H4 (cell line): ENCODE measurements around the gene PPM1H. TPM values are rescaled to one million over a fixed set of nuclear protein-coding genes. Genes with fewer than 3 reads are reported as not detected.
A peak's percentile ranks its signal among the peaks of the same experiment; 100 is the strongest.

Source experiments
- DNase-seq: peaks from one replicate; pipeline ENCODE4 v3.0.0-alpha.2; 2015; ENCODE audit warnings: low spot score
- total RNA-seq: library from RNA; depleted of rRNA; stranded (reverse); fragments of >200 nt; shearing (Covaris generic); gene quantifications from 2 replicates; pipeline ENCODE4 v1.2.3, GENCODE V29; 2014

The PPM1H gene
- total RNA-seq, 1 experiment from 2014 or later: 2.9 TPM

DNA sequence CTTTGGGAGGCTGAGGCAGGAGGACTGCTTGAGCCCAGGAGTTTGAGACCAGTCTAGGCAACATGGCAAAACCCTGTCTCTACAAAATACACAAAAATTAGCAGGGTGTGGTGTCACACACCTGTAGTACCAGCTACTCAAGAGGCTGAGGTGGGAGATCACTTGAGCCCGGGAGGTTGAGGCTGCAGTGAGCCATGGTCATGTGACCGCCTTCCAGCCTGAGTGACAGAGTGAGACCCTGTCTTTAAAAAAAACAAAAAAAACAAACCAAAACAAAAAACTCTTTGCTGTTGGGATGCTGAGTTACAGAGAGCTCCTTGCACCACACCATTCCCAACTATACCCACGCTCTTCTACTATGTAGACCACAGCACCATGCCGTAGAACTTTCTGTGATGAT, 221.2 kb downstream of the PPM1H start:
- no peak for DNase-seq

DNA sequence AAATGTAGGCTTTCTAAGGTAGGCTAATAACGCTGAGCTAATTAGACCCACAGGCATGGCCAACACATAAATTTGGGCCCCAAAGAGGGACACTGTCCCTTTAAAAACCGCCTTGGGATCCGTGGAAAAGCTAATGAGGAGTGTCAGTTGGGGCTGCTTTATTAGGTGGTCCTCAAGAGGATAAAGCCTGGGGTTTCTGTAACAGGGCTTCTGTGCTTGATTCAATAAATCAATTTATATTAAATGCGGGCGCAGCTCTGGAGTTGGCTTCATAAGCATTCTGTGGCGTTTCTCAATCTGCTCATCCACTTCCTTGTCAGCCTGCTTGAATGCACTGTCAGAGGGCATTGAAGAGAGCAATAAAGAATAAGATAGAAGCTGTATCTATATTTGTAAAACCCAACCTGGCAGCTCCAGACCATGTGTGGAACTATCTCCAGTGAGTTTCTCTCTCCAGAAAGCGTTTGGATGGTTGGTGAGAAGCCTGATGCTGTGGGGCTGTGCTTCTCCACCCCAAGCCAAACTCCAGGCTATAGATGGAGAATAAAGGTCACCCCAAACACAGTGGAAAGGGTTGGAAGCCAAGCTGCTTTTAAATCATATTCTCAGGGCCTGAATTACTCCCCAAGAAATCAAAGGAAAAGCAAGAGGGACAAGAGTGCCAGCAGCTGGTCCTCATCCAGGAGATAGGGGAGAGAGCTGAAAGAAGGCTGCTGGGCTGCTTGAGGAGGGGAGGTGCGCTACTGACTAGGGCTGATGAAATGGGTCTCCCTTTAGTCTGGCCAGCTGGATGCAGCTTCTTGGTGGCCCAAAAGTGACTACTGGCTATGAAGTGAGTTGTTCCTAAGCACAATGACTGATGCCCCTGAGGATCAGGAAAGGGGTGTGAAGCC, 222.0 kb downstream of the PPM1H start:
- no peak for DNase-seq

DNA sequence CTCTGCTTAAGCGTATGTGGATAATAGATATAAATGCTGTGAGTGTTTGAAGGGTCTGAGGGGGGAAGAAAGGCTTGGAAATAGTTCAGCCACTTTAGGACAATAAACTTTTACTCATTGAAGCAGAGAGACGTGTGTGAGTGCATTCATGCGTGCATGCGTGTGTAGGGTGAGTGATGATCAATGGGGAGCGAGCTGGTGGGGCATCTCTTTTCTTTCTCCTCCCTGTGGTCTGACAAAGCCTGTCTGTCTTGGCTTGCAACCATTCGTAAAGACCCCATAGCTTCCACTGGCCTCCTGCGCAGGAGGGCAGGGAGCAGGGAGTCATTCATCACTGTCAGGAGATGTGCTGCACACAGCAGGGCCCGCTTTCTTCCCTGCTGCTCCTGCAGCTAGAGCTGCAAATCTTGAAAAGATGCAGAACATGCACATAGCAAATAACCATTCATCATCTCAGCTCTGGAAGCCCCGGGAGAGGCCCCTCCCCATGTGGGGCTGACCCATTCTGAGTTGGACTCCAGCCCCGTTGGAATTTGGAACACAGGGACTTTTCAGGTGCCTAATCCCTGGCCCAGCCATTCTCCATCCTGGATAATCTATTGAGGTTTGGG, 223.2 kb downstream of the PPM1H start:
- DNase-seq: no peak

DNA sequence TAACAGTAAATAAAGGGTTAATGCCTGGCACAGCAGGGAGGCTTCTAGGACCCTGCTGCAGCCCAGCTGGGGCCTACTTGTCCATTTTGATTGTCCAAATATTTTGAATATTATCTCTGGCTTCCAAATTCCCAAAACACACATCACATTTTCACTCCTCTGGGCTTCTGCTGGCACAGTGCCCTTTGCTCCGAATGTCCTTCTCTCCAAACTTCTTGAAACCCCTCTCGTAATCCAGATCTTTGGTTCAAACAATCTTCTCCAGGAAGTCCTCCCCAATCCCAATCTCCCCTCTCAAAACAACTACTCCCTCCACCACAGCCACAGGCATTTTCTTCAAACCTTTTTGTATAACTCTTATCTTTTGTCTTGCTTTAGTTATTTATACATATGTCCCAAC, 225.6 kb downstream of the PPM1H start:
- DNase-seq: no peak

DNA sequence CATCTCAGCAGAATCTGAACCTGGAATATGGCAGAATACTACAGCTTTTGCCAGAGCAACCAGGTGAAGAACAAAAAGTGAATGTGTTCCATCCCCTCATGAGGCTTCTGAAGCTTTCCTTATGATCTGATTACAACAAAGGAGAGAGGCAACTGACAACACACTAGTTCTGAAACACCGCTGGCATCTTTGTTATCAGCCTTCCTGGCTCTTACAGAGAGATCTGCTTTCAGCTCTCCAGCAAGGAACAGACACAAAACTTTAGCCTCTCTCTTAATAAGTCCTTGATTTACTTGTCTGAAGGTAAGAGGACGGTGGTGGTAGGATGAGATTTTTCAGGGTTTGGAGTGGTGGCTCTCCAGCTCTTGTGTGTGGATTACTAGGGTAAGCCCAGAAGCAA, 227.0 kb downstream of the PPM1H start:
- DNase-seq: no peak

DNA sequence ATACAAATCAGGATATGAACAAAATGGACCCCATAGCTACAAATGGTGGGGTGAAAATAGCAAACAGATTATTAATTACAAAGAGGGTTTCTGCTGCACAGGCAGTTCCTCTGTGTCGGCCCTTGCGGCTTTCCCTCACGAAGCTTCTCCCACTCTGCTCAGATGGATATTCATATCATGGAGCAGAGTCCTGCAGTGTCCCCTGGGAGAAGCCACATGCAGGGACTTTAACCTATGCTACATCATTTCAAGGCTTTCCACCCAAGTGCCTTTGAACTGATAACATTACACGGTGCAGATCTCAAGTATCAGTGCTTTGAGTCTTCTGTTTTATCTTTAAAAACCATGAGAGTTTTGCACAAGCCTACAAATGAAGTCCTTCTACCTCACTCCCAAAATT, 229.1 kb downstream of the PPM1H start:
- DNase-seq: no peak

DNA sequence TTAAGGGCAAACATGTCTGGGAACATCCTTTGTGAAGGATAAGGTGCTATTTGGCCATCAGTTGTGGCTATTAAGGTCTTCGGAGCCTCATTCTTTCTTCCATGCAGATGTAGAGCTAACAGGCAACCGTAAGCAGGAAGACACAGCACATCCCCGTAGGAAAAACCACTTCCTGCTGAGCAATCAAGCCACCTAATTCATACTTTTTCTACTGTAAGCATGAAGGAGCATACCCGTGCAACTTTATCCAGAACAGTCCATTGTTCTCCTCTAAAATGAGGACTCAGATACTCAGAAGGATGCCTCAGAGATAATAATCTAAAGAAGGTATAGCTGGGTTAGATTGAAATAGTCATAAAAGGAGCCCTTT, 232.0 kb downstream of the PPM1H start:
- DNase-seq: peak; percentile 65

DNA sequence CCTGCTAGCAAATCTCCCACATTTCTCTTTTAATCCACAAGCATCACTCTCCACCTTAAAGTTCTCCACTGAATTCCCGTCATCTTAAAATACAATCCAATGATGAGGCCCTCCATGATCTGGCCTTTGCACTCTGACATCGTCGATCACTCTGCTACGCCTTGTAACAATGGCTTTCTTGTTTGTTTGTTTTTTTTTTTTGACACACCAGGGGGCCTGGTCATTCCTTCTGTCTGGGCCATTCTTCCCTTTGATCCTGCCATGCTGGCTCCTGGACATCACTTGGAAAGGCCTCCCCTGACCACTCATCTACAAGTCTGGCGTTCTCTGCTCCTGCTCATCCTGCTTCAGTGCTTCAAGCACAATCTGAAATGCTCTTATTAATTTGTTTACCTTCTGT, 233.5 kb downstream of the PPM1H start:
- no peak for DNase-seq

DNA sequence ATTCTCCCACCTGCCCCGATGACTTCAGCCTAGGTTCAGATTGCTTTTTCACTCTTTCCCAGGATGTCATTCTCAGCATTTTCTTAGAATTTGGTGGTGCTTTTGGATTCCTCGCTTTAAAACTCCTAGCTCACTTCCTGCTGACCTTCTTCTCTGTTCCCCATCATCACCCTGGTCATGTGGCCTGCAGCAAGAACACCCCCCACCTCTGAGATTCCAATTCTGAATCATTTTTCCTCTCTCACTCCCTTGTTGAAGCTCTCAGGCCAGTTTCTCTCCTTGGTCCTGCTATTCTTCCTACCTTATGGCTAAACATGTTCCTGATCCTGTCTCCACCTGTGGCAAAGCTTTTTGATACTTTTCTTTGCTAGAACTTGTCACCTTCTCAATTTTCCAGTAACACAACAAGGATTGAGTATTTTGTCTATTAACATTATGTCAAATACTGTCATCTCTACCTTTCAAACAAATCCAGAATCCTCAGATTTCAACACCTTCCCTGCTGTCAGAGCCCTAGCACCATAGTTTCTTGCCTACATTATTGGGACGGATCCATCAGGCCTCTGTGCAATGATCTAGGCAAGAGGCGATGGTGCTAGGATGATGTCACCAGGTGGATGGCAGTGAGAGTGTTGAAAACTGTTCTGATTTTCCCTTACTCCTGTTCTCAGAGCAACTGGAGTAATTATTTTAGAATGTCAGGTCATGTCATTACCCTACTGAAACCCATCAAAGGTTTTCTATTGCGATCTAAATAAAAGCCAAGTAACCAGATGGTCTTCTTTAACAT, 234.7 kb downstream of the PPM1H start:
- no peak for DNase-seq

DNA sequence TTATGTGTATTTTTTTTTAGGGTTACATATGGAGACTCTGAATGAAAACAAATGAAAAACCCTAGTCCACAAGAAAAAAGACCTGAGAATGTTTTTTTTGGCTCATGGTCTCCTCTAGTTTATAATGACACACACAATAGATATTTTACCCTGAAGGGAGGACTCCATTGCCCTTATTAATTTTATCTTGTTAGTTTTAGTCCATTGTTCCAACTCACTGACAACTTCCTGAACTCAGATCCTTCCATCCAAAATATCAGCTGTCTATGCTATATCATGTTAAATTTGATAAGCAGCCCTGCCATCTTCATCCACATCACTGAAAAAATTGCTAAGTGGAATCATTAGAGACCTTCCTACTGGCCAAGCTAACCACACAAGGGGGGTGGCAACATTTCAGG, 236.2 kb downstream of the PPM1H start:
- DNase-seq: no peak

DNA sequence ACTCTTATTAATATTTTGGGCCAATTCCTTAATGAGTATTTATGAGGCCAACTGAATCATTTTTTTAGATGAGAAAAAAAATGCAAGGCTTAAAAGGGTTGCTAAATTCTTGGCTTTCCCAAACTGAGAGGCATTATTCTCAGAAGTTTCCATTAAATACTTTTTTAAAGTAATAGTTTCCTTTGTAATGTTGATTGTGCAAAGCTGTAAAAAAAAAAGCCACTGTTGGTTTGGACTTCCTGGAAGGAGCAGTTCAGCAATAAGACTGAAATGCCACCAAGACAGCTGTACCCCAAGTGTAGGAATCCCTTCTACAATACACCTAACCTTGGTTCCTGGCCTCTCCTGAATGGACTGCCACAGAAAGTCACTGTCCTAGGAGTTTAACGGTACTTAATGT, 237.1 kb downstream of the PPM1H start:
- no peak for DNase-seq

DNA sequence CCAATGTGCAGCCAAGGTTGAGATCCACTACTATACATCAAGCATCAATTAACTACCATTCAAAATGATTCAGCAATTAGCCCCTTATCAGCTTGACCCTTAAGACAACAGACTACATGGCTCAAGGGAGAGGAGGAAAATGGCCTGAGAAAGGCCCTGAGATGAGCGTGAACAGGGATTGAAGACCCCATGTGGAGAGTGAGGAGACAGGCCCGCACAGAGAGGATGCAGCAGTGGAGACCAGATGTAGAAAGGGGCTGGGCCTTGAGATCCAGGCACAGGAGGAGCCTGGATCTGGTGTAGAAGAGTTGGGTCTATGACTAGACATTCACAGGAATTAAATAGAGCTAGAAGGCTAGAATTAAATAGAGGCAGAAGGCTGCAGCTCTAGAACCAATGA, 239.3 kb downstream of the PPM1H start:
- DNase-seq: no peak

DNA sequence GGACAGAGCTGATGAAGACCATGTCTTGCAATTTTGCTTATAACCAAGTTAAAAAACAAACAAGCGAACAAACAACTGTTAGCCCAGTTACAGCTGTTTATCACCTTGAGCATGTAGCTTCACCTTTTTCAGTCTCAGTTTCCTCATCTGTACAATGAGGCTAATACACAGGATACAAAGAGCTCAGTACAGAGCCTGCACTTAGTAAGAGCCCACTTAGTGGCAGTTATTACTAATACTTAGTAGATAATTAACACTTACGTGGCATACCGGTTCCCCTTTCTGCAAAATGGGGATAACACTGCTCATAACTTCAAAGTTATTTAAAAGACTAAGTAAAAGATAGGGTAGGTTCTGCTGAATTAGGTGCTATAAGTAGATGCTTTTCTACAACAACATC, 240.3 kb downstream of the PPM1H start:
- no peak for DNase-seq

DNA sequence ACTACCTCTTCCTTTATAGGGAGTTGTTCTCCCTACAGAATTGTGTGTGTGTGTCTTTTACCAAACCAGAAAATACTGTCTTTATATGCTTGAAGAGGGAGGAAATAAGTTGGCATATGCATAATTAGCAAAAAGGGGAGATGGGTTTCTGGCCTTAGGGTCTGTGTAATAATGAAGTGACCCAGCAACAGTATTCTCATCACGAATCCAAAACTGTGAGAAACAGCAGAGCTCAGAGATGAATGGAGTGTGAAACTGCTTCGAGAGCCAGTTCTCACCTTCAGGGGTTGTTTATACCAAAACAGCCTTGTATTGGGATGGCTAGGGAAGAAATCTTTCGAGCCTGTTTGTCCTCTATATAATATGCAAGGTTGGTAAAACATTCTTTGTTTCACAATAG, 240.8 kb downstream of the PPM1H start:
- DNase-seq: no peak

DNA sequence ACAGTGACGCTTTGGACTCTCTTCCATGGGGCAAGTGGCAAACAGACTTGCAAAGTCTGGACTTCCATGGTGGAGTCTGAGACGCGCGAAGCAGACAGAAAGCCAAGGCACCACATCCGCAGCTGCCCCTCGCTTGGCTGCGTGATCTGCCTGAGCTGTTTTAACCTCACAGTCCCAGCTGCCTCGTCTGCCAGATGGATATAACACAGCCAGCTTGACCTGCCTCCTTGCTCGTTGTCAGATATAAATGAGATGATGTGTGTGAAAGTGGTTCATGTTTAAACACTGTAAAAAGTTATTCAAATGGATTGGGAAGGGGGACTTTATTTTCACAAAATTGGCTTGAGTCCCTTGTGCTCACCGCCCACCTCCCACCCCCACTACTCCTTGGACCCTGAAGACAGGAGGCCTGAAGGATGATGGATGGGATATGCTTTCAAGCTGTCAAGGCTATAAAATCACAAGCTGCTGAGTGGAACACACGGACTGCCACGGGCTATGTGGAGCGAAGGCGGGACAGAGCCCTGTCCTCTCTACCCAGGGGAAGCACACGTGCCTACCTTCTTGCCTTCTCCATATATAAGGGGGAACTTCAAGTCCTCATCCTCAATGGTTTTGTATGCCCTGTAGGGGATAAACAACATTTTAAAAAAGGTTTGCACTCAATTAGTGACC, 241.4 kb downstream of the PPM1H start:
- DNase-seq: no peak

DNA sequence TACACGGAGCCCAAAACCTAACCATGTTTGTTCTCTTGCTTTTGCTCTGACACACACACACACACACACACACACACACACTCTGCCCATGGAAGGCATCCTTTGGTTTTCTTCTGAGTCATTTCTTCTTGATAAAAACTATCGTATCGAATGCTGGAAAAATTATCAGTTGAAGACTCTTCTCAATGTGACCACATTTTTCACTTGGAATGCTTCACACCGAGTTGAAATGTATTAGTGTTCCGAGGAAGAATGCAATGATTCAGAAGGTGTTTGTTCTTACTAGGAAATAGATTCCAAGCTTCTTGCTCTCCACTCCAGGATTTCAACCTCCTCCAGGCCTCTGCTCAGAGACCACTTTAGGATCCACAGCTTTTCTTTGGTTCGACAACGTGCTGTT, 242.1 kb downstream of the PPM1H start:
- DNase-seq: no peak

DNA sequence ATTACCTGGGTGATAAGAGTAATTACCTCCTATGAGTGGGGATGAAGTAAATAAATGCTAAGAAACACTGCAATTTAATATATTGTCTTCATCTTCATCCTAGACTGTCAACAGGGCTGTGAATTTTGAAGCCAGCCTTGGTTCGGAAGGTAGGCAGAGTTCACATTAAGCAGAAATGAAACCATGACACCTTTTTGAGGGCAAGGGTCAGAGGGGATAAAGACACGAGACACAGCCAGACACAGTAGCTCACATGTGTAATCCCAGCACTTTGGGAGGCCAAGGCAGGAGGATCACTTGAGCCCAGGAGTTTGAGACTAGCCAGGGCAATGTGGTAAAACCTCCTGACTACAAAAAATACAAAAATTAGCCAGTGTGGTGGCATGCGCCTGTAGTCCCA, 243.6 kb downstream of the PPM1H start:
- no peak for DNase-seq

DNA sequence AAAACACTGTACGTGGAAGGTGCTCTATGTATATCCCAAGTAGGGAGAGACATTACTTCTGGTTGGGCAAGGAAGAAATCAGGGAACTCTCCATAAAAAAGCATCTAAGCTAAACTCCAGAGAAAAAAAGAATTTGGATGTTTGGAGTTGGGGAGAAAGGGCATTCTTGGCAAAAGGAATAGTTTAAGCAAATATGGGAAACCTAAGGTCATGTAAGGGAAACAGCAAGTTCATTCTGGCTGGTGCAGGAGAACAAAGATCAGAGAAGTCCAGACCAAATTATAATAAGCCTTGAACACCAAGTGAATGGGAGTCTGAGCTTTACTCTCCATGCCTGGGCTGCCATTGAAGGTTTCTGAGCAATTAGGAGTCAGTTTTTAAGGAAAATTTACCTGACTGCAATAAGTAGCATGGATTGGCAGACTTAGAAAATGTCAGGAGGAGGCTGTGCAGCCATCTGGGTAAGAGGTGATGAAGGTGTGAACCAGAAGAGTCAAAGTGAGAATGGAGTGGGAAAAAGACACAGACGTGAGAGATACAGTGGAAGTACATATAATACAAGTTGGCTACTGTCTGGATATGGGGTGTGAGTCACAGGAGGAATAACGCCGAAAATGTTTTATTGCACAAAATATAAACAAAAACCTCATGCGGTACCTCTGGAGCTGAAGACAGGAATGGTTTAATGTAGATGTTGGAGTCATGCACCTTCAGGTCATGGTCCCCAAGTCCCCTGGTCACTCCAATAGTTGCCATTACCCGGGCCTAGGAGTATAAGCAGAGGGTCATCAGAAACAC, 245.7 kb downstream of the PPM1H start:
- no peak for DNase-seq

DNA sequence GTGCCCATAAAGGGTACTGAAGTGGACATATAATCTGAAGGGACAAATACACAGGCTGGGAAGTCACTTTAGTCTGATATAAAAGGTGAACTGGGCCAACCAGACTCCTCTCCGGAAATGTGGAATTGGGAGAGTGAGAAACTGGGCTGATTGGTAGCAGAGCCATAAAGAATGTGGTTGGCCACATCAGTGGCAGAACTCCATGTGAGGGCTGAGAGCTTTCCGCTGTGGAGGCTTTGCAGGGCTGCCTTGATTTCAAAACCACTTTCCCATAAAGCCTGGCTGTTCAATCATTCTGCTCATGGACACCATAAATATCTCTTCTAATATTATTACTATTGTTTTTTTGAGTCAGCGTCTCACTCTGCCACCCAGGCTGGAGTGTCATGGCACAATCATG, 248.0 kb downstream of the PPM1H start:
- no peak for DNase-seq

DNA sequence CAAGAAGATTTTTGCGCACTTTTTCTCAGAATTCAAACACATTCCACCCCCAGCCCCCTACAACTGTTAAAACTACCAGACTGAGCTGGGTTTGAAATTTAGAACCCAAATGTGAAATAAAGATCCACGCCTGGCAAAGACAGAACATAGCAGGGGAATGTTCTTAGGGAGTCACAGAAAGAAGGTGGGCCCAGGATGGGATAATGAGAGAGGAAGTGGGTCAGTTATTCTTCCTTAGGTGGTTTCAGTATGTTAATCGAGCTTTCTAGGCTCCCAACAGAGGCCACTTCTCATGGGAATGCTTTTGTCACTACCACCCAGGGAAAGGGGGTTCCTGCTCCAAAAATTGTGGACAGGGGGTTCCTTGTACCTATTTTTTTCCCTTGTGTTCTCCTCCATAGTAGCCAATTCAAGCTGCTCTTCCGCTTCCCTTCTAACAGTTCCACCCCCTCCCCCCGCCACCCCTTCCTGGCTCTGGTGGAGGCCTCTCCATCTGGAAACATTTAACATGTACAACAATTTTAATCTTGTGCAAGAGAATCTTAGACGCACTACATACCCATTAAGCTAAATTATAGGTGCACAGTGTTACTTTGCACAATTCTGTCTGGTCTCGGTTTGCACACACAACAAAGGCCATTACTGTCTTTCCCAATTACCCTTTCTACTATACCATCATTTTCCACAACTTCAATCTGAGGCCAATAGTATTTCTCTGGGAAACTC, 250.2 kb downstream of the PPM1H start:
- DNase-seq: no peak
